OCI-LY3 (cell line): ENCODE results near the gene CPZ.

ENCODE experiments used
- CTCF ChIP-seq: fragments of 200-600, 300-600 bp; sonication (generic); IDR thresholded peaks from 2 replicates; pipeline ENCODE4 v1.5.1; 2014; ENCODE audit warnings: antibody characterized with exemption, low read length, low read depth
- EZH2phosphoT487 ChIP-seq: fragments of 200-600 bp; shearing (Covaris generic); IDR thresholded peaks from 2 replicates; pipeline ENCODE4 v1.6.1; 2018; ENCODE audit warnings: antibody characterized with exemption, mixed run types, low read depth

DNA sequence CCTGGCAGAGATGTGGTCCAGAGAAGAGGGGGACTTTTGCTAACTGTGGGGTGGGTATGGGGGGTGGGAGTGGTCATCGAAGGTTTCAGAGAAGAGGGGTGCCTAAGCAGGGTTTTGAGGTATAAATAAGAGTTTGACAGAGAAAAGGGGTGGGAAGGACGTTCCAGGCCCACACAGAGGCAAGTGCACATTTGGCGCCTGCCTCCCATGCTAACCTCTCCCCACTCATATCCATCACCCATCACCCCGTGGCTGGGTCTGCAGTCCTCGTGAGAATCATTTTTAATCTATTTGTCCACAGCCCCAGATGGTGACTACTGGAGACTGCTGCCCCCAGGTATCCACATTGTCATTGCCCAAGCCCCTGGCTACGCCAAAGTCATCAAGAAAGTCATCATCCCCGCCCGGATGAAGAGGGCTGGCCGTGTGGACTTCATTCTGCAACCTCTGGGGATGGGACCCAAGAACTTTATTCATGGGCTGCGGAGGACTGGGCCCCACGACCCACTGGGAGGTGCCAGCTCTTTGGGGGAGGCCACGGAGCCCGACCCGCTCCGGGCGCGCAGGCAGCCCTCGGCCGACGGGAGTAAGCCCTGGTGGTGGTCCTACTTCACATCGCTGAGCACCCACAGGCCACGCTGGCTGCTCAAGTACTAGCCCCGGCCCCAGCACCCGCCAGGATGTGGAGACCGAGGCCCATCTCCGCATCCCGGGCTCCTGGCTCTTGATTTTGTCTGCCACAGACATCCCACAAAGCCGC is 26.6 kb downstream of the CPZ start:
- TF ChIP-seq CTCF (no peak), EZH2phosphoT487 (no peak)
